T-helper 2 cell (primary cell): ENCODE data around the gene CFAP141.
"Not testable (repeated sequence)": the region's sequence is repeated elsewhere in the genome, so short reads cannot be mapped to it uniquely, and the experiment has no call there.

Experiments
- DNase-seq, 5 experiments: peaks; one replicate each; pipeline versions ENCODE4 v3.0.0 to v3.0.0-alpha.2; 2012 to 2022

CFAP141 gene

GRCh38 chr1:154207262-154207661 is 1.1 kb upstream of the CFAP141 start:
- DNase-seq: no peak

GRCh38 chr1:154205778-154206177 is 355 bp downstream of the CFAP141 start:
- DNase-seq: not testable (repeated sequence)

- no peak for DNase-seq
Measured at GRCh38 chr1:154199563-154199879, 6.6 kb downstream of the CFAP141 start.

- peak in 2 of 5 experiments; percentile 30 to 68 for DNase-seq
Measured at GRCh38 chr1:154198756-154199562, 7.2 kb downstream of the CFAP141 start.

GRCh38 chr1:154193821-154194220 is 12.3 kb downstream of the CFAP141 start:
- DNase-seq: no peak

- DNase-seq: no peak
Measured at GRCh38 chr1:154192476-154192875, 13.7 kb downstream of the CFAP141 start.

GRCh38 chr1:154191990-154192461 is 14.1 kb downstream of the CFAP141 start, which contains the start of gene TPM3:
TPM3 (minus strand) TSS chr1:154192100; CDS start chr1:154192018, 82 bp downstream.
- DNase-seq: no peak

- no peak for DNase-seq
Measured at GRCh38 chr1:154190550-154190949, 15.6 kb downstream of the CFAP141 start.

GRCh38 chr1:154186852-154187501 is 19.2 kb downstream of the CFAP141 start:
- no peak for DNase-seq

GRCh38 chr1:154186177-154186576 is 20.0 kb downstream of the CFAP141 start:
- peak in 4 of 5 experiments; percentile 27 to 81 (median 54) for DNase-seq

GRCh38 chr1:154183046-154183915 is 22.9 kb downstream of the CFAP141 start:
- peak; percentile 81 to 96 (median 90) for DNase-seq

- DNase-seq: peak; percentile 37 to 93 (median 68)
Measured at GRCh38 chr1:154182344-154183045, 23.6 kb downstream of the CFAP141 start.

- no peak for DNase-seq
Measured at GRCh38 chr1:154181944-154182343, 24.2 kb downstream of the CFAP141 start.

- peak in 1 of 5 experiments; percentile 32 for DNase-seq
Measured at GRCh38 chr1:154179946-154180687, 26.0 kb downstream of the CFAP141 start.

GRCh38 chr1:154178911-154179811 is 27.0 kb downstream of the CFAP141 start:
- peak in 1 of 5 experiments; percentile 36 for DNase-seq

- no peak for DNase-seq
Measured at GRCh38 chr1:154178013-154178412, 28.1 kb downstream of the CFAP141 start.

- DNase-seq: no peak
Measured at GRCh38 chr1:154176337-154176736, 29.8 kb downstream of the CFAP141 start.

- DNase-seq: no peak
Measured at GRCh38 chr1:154174654-154175053, 31.5 kb downstream of the CFAP141 start.

GRCh38 chr1:154171880-154172279 is 34.3 kb downstream of the CFAP141 start:
- no peak for DNase-seq

- no peak for DNase-seq
Measured at GRCh38 chr1:154171223-154171583, 34.9 kb downstream of the CFAP141 start.
